Glomerular visceral epithelial cell (primary cell): ENCODE results near the gene ARMC5.
"Not testable (repeated sequence)": the region's sequence is repeated elsewhere in the genome, so short reads cannot be mapped to it uniquely, and the experiment has no call there.

ENCODE experiments used
- DNase-seq: peaks from one replicate; pipeline ENCODE4 v3.0.0-alpha.2; 2016; ENCODE audit errors: extremely low spot score

The ARMC5 gene

GRCh38 chr16:31435341-31436220, 23.7 kb upstream of the ARMC5 start:
- no peak for DNase-seq

GRCh38 chr16:31436221-31437045, 22.9 kb upstream of the ARMC5 start:
- DNase-seq = no peak

GRCh38 chr16:31438414-31438813, 20.9 kb upstream of the ARMC5 start:
- DNase-seq = no peak

- DNase-seq = not testable (repeated sequence)
Measured at GRCh38 chr16:31439023-31439422, 20.3 kb upstream of the ARMC5 start.

- no peak for DNase-seq
Measured at GRCh38 chr16:31439519-31439918, 19.8 kb upstream of the ARMC5 start.

GRCh38 chr16:31440516-31441184, 18.7 kb upstream of the ARMC5 start:
- no peak for DNase-seq

GRCh38 chr16:31441956-31442355, 17.3 kb upstream of the ARMC5 start:
- DNase-seq = no peak

- DNase-seq = not testable (repeated sequence)
Measured at GRCh38 chr16:31445931-31446330, 13.4 kb upstream of the ARMC5 start.

GRCh38 chr16:31451201-31451600, 8.1 kb upstream of the ARMC5 start:
- DNase-seq = no peak

GRCh38 chr16:31451681-31452351, 7.5 kb upstream of the ARMC5 start:
- peak; percentile 67 for DNase-seq

GRCh38 chr16:31452631-31453106, 6.6 kb upstream of the ARMC5 start:
- DNase-seq = peak; percentile 74

- DNase-seq = no peak
Measured at GRCh38 chr16:31453255-31454204, 5.8 kb upstream of the ARMC5 start.

- no peak for DNase-seq
Measured at GRCh38 chr16:31455601-31456314, 3.5 kb upstream of the ARMC5 start.

GRCh38 chr16:31456988-31457360, 2.3 kb upstream of the ARMC5 start:
- no peak for DNase-seq

GRCh38 chr16:31458073-31458843, 1.0 kb upstream of the ARMC5 start:
- peak; percentile 53 for DNase-seq

GRCh38 chr16:31459687-31460581, 633 bp downstream of the ARMC5 start:
- peak; percentile 99 for DNase-seq

GRCh38 chr16:31460582-31461002, 1.3 kb downstream of the ARMC5 start:
- DNase-seq = no peak
